GM10248 (cell line): Measurements from ENCODE around the gene CDKN1C.

Experiments
- CTCF ChIA-PET: fragments of 300-600 bp; sonication (Branson Sonifier 250); formaldehyde crosslinking; extraction: SDS; loops from one replicate; lab custom pipeline; 2021; ENCODE audit warnings: antibody characterized with exemption; lab: Yijun Ruan, JAX
- POLR2A ChIA-PET: fragments of 350-650 bp; sonication (Branson Sonifier 250); formaldehyde crosslinking; extraction: SDS; loops from one replicate; lab custom pipeline; 2020; ENCODE audit warnings: antibody characterized with exemption; lab: Yijun Ruan, JAX
- DNase-seq: peaks from one replicate; pipeline ENCODE4 v3.0.0; 2012; ENCODE audit errors: extremely low spot score
- TF ChIP-seq, protein P1 (sequence below): IDR thresholded peaks from 2 replicates; pipeline ENCODE4 v1.5.1; 2012; ENCODE audit warnings: mild to moderate bottlenecking, low read depth; ENCODE audit errors: extremely low read depth, missing control alignments, control extremely low read depth

The CDKN1C gene

DNA sequence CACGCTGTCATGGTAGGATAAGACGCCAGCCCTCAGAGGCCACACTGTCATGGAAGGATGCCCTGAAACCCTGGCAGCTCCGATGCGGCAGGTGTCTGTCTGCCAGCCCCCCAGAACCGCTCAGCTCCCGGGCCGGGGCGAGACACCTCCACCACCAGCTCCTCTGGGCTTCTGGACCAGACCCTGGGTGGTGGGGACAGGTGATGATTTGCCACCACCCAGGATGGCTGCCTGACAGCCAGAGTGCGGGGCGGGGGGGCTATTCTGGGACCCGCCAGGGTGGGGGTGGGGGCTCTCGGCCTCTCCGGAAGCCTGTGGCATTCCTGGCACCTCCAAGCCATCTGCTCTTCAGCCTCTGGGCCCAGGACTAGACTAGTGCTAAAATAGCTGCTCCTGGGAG lies 34.3 kb upstream of the CDKN1C start:
- TF ChIP-seq, protein P1, sequence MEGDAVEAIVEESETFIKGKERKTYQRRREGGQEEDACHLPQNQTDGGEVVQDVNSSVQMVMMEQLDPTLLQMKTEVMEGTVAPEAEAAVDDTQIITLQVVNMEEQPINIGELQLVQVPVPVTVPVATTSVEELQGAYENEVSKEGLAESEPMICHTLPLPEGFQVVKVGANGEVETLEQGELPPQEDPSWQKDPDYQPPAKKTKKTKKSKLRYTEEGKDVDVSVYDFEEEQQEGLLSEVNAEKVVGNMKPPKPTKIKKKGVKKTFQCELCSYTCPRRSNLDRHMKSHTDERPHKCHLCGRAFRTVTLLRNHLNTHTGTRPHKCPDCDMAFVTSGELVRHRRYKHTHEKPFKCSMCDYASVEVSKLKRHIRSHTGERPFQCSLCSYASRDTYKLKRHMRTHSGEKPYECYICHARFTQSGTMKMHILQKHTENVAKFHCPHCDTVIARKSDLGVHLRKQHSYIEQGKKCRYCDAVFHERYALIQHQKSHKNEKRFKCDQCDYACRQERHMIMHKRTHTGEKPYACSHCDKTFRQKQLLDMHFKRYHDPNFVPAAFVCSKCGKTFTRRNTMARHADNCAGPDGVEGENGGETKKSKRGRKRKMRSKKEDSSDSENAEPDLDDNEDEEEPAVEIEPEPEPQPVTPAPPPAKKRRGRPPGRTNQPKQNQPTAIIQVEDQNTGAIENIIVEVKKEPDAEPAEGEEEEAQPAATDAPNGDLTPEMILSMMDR: no peak
- DNase-seq: no peak
- POLR2A ChIA-PET: interaction anchor here (1.3 kb wide), 1 partner anchor 10 kb away, joined by 3 read pairs; the partner anchor contains the start of gene PHLDA2
- CTCF ChIA-PET: interaction anchor here (1.3 to 2.8 kb wide), 3 partner anchors 10 to 172 kb away, joined by 3 to 15 read pairs (median 7); partner anchors contain the start of gene PHLDA2

- ChIA-PET POLR2A (no interaction called here), CTCF (interaction anchor here (2.2 to 2.8 kb wide), 2 partner anchors 10 to 32 kb away, joined by 7 to 15 read pairs; partner anchors contain the start of gene PHLDA2)
- TF ChIP-seq, protein P1: no peak
- no peak for DNase-seq
These were observed 33.6 kb upstream of the CDKN1C start for GRCh38 chr11:2919188-2919587.

DNA sequence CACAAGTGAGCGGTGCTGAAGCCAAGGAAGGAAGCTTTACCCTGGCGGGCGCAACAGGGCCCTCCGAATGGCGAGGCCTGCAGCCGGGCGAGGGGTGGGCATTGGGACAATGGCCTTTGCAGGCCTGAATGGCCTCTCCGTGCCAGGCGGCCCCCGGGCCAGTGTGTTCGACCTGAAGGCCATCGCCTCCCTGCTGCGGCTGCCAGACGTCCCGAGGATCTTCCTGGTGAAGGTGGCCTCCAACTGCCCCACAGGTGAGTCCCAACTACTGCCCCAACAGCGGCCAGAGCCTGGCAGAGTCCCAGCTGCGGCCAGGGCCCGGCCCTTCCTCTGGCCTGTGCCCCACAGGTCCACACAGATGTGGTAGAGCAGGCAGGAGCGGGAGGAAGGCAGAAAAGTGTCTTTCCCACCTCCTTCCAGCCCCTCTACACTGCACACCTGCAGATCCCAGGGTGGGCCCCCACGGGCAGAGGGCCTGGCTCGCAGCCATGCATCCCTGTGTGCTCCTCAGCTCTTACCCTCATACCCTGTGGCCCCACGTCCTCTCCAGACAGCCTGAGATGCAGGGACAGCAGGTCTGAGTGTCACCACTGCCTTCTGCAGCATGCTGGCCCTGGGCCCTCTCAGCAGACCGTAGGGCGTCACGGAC lies 32.4 kb upstream of the CDKN1C start:
- CTCF ChIA-PET: interaction anchor here (1.9 kb wide), 1 partner anchor 12 kb away, joined by 9 read pairs; no protein-coding TSS in a partner anchor
- TF ChIP-seq, protein P1: no peak
- POLR2A ChIA-PET: interaction anchor here (0.5 kb wide), 1 partner anchor 88 kb away, joined by 3 read pairs; no protein-coding TSS in a partner anchor
- DNase-seq: no peak

DNA sequence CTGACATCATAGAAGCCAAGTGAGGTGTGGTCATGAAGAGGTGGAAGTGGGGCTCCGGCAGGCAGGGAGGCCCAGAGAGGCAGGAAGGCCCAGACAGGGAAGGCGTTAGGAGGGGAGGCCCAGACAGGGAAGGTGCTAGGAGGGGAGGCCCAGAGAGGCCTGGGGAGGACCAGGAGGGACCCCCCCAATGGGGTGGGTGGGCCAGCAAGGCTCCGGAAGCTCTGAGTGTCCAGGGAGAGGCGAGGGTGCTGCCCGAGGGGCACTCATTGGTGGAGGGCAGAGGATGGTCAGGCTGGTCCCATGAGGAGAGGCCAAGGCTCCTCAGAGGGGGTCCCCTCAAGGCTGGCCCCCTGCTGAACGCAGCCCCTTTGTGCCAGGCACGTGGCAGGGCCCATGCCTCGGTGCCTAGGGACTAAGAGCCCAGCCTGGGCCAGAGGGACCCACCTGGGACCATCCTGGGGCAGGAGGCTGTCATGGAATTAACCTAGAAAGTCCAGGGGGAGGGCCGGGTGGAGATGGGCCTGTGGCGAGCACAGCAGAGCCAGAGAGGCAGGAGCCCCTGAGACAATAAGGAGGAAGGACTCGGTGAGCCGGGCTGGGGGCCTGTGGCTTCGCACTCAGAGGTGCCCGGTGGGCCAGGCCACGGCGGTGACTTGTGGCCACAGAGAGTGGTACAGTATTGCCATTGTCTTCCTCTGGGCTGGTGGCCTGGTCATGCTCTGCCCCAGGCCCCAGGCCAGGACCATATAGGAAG lies 31.5 kb upstream of the CDKN1C start:
- TF ChIP-seq, protein P1: no peak
- no peak for DNase-seq
- CTCF ChIA-PET: interaction anchor here (1.6 to 1.9 kb wide), 2 partner anchors 13 to 175 kb away, joined by 3 to 9 read pairs; no protein-coding TSS in a partner anchor
- POLR2A ChIA-PET: no interaction called here

DNA sequence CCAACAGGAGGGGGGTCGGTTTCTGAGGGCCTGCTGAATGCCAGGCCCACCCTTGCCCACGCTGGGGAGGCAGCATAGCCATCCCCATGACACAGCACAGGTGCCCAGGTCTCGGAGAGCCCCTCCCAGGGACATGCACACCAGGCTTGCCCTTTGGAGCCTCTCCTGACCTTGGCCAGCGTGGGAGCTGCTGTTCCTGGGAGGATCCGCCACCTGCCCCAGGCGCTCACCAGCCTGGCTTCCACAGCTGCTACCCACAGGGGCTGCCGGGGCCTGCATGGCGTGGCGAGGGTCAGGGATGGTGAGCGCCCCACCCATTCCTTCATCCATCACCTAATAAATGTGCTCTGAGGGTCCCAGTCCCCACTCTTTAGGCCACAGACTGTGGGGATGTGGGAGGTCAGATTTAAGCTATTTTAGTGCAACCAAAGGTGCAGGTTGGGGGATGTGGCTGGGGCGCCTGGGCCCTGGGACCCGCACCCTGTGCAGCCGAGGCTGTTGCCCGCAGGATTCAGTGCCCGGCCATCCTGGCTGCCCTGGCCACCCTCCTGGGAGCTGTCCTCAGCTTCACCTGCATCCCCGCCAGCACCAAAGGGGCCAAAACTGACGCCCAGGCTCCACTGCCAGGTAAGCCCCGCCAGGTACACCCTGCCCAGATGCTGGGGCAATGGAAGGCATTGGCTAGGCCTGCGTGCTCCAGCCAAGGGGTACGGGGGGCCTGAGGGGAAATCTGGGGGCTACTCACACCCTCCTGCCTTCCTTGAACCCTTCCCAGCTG lies 30.7 kb upstream of the CDKN1C start:
- POLR2A ChIA-PET: no interaction called here
- TF ChIP-seq, protein P1: no peak
- CTCF ChIA-PET: interaction anchor here (1.1 to 1.6 kb wide), 2 partner anchors 9 to 175 kb away, joined by 3 read pairs; no protein-coding TSS in a partner anchor
- no peak for DNase-seq

DNA sequence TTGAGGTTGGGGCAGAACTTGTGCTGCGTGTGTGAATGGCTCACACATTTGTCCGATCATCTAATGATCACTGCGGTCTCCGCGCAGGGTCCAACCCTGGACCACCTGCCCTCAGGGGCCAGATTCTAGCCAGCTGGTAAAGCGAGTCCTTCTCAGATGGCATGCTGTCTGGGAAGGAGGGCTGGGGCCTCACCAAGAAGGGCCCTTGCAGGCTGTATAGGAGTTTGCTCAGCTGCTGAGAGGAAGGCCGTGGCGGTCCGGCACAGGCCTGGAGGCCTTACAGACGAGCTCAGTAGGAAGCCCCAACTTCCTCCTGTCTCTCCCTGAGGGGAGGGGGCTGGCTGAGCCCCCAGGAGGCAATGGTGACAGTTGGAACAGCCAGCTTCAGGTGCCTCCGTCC lies 29.9 kb upstream of the CDKN1C start:
- DNase-seq: no peak
- TF ChIP-seq, protein P1: no peak
- CTCF ChIA-PET: interaction anchor here (1.1 to 1.6 kb wide), 2 partner anchors 10 to 176 kb away, joined by 3 read pairs; no protein-coding TSS in a partner anchor
- POLR2A ChIA-PET: no interaction called here
